ENCODE data around the gene AP3S2. TPM values are rescaled to one million over a fixed set of nuclear protein-coding genes. Genes with fewer than 3 reads are reported as not detected.

Gene AP3S2
- total and polyA plus RNA-seq, 2 of the 13 experiments (the other 11 are each of a cell fraction or from before 2014, with no cell fraction given), result 17.6 to 44.4 TPM

GRCh38 chr15:89857673-89858072, 36.1 kb downstream of the AP3S2 start (continued):
- no peak for TF ChIP-seq CEBPZ (IDR thresholded peaks at IDR 0.05; ENCODE audit: low read length)
- TF ChIP-seq PITX1 (CRISPR knock-in tag; IDR thresholded peaks at IDR 0.05), result no peak
- TF ChIP-seq MAFG (CRISPR knock-in tag; IDR thresholded peaks at IDR 0.05), result no peak
- no peak for TF ChIP-seq ZNF562 (CRISPR knock-in tag; IDR thresholded peaks at IDR 0.05; ENCODE audit: borderline replicate concordance)
- peak; percentile 64; the same call in 1 of the 2 replicates for TF ChIP-seq BCL6 (CRISPR knock-in tag; IDR thresholded peaks at IDR 0.05)
- no peak for TF ChIP-seq PHF5A (CRISPR knock-in tag; IDR thresholded peaks at IDR 0.05; ENCODE audit: low read depth, unreplicated experiment)
- TF ChIP-seq ZNF335 (CRISPR knock-in tag; IDR thresholded peaks at IDR 0.05), result no peak
- no peak for TF ChIP-seq ZNF317 (CRISPR knock-in tag; IDR thresholded peaks at IDR 0.05)
- TF ChIP-seq SP5 (CRISPR knock-in tag; IDR thresholded peaks at IDR 0.05; ENCODE audit: borderline replicate concordance, low read depth), result peak; percentile 77; the same call in 1 of the 2 replicates
- no peak for TF ChIP-seq ZNF792 (CRISPR knock-in tag; IDR thresholded peaks at IDR 0.05)
- TF ChIP-seq GPN1 (CRISPR knock-in tag; IDR thresholded peaks at IDR 0.05; ENCODE audit: borderline replicate concordance), result no peak
- TF ChIP-seq ZNF354B (CRISPR knock-in tag; IDR thresholded peaks at IDR 0.05), result no peak
- TF ChIP-seq ZNF496 (CRISPR knock-in tag; IDR thresholded peaks at IDR 0.05; ENCODE audit: insufficient replicate concordance), result no peak
- TF ChIP-seq ZNF468 (CRISPR knock-in tag; IDR thresholded peaks at IDR 0.05), result no peak
- no peak for TF ChIP-seq ZUFSP (CRISPR knock-in tag; IDR thresholded peaks at IDR 0.05; ENCODE audit: borderline replicate concordance)
- TF ChIP-seq ZNF17 (CRISPR knock-in tag; IDR thresholded peaks at IDR 0.05), result no peak
- no peak for TF ChIP-seq NFIC (IDR thresholded peaks at IDR 0.05; ENCODE audit: low read length)
- TF ChIP-seq RFX3 (CRISPR knock-in tag; IDR thresholded peaks at IDR 0.05), result no peak
- TF ChIP-seq SAP130 (CRISPR knock-in tag; IDR thresholded peaks at IDR 0.05; ENCODE audit: low read depth), result peak; percentile 73
- no peak for TF ChIP-seq ESRRA (CRISPR knock-in tag; IDR thresholded peaks at IDR 0.05; ENCODE audit: low read depth)
- no peak for TF ChIP-seq ATF6 (CRISPR knock-in tag; conservative IDR thresholded peaks at IDR 0.05)
- TF ChIP-seq EP300 (IDR thresholded peaks at IDR 0.05; ENCODE audit: low read depth in 2 of 2, low read length in 2 of 2), result peak in 1 of 2 experiments; percentile 54; a peak in 2 of 4 replicates
- no peak for TF ChIP-seq EP300 (CRISPR knock-in tag; IDR thresholded peaks at IDR 0.05; ENCODE audit: borderline replicate concordance)
- TF ChIP-seq RAD51 (IDR thresholded peaks at IDR 0.05; ENCODE audit: borderline replicate concordance), result no peak
- no peak for TF ChIP-seq NR0B2 (CRISPR knock-in tag; IDR thresholded peaks at IDR 0.05)
- TF ChIP-seq HOXA9 (CRISPR knock-in tag; IDR thresholded peaks at IDR 0.05; ENCODE audit: borderline replicate concordance), result no peak

All from HepG2 (cell line).